ENCODE results near the gene NFIC.

The NFIC gene

GRCh38 chr19:3515891-3516422 is 149.6 kb downstream of the NFIC start:
- no peak for DNase-seq

GRCh38 chr19:3516675-3517207 is 150.4 kb downstream of the NFIC start:
- no peak for DNase-seq

GRCh38 chr19:3517638-3518037 is 151.3 kb downstream of the NFIC start:
- no peak for DNase-seq

GRCh38 chr19:3518255-3518654 is 151.9 kb downstream of the NFIC start:
- DNase-seq: no peak

GRCh38 chr19:3518659-3519058 is 152.3 kb downstream of the NFIC start:
- DNase-seq: no peak

Data from NK-92 treated with Interleukin-12 subunit alpha and Interleukin-12 subunit beta, amount 100 ng/mL, for 24 hours (cell line).